SK-N-SH treated with all-trans-retinoic acid at 6 μM for 48 hours (cell line): ENCODE results near the gene EPHA8.

ENCODE experiments used
- ATAC-seq: fragments of 200-7000 bp; cut with Tn5 transposase; 3 replicates; pipeline ENCODE4 v1.9.1; 2020; ENCODE audit warnings: mild to moderate bottlenecking, moderate library complexity
- ARNTL ChIP-seq: fragments of 450-650 bp; formaldehyde crosslinking; IDR thresholded peaks from 2 replicates; pipeline ENCODE4 v1.5.0; 2020; ENCODE audit warnings: low read depth, mild to moderate bottlenecking, moderate library complexity, borderline replicate concordance
- CSDC2 ChIP-seq: fragments of 250-450 bp; sonication (Bioruptor Pico); IDR thresholded peaks from 2 replicates; pipeline ENCODE4 v1.5.0; 2020; ENCODE audit warnings: mild to moderate bottlenecking, moderate library complexity
- GLIS3 ChIP-seq: fragments of 250-450 bp; sonication (Bioruptor Pico); IDR thresholded peaks from 2 replicates; pipeline ENCODE4 v1.5.0; 2020; ENCODE audit warnings: mild to moderate bottlenecking, moderate library complexity
- ISL1 ChIP-seq: fragments of 250-450 bp; sonication (Bioruptor Pico); IDR thresholded peaks from 2 replicates; pipeline ENCODE4 v2.1.2; 2022; ENCODE audit warnings: mild to moderate bottlenecking, moderate library complexity
- OSR1 ChIP-seq: fragments of 250-450 bp; sonication (Bioruptor Pico); IDR thresholded peaks from 2 replicates; pipeline ENCODE4 v1.8.0; 2022; ENCODE audit warnings: moderate library complexity, mild to moderate bottlenecking, inconsistent platforms
- PPARA ChIP-seq: fragments of 250-450 bp; sonication (Bioruptor Pico); IDR thresholded peaks from 2 replicates; pipeline ENCODE4 v1.5.0; 2020; ENCODE audit warnings: mild to moderate bottlenecking, borderline replicate concordance
- RARB ChIP-seq: fragments of 250-450 bp; sonication (Bioruptor Pico); IDR thresholded peaks from 2 replicates; pipeline ENCODE4 v1.8.0; 2021; ENCODE audit warnings: mild to moderate bottlenecking, moderate library complexity
- SNAI2 ChIP-seq: fragments of 250-450 bp; sonication (Bioruptor Pico); IDR thresholded peaks from 2 replicates; pipeline ENCODE4 v1.5.0; 2020; ENCODE audit warnings: mild to moderate bottlenecking, moderate library complexity
- TCF4 ChIP-seq: fragments of 250-450 bp; sonication (Bioruptor Pico); IDR thresholded peaks from 2 replicates; pipeline ENCODE4 v1.8.0; 2021; ENCODE audit warnings: mild to moderate bottlenecking, moderate library complexity, borderline replicate concordance
- TOX ChIP-seq: fragments of 250-450 bp; sonication (Bioruptor Pico); IDR thresholded peaks from 2 replicates; pipeline ENCODE4 v1.8.0; 2021; ENCODE audit warnings: mild to moderate bottlenecking, moderate library complexity, borderline replicate concordance
- ZC3H10 ChIP-seq: fragments of 250-450 bp; sonication (Bioruptor Pico); IDR thresholded peaks from 2 replicates; pipeline ENCODE4 v1.5.1; 2021; ENCODE audit warnings: mild to moderate bottlenecking, moderate library complexity
- ZFP3 ChIP-seq: fragments of 250-450 bp; sonication (Bioruptor Pico); IDR thresholded peaks from 2 replicates; pipeline ENCODE4 v1.5.0; 2020; ENCODE audit warnings: mild to moderate bottlenecking, moderate library complexity
- ZFP30 ChIP-seq: fragments of 450-650 bp; formaldehyde crosslinking; IDR thresholded peaks from 2 replicates; pipeline ENCODE4 v1.5.0; 2022; ENCODE audit warnings: mild to moderate bottlenecking, moderate library complexity
- ZNF565 ChIP-seq: fragments of 450-650 bp; formaldehyde crosslinking; conservative IDR thresholded peaks from 2 replicates; pipeline ENCODE4 v1.5.0; 2020; ENCODE audit warnings: low read depth, mild to moderate bottlenecking, moderate library complexity
- ZNF70 ChIP-seq: fragments of 450-650 bp; formaldehyde crosslinking; IDR thresholded peaks from 2 replicates; pipeline ENCODE4 v1.5.0; 2020; ENCODE audit warnings: mild to moderate bottlenecking, moderate library complexity
- ZNF8 ChIP-seq: fragments of 450-650 bp; formaldehyde crosslinking; IDR thresholded peaks from 2 replicates; pipeline ENCODE4 v1.5.0; 2020; ENCODE audit warnings: mild to moderate bottlenecking, moderate library complexity
- TF ChIP-seq, protein P1 (sequence below): fragments of 250-450 bp; sonication (Bioruptor Pico); IDR thresholded peaks from 2 replicates; pipeline ENCODE4 v1.8.0; 2021; ENCODE audit warnings: low read depth, mild to moderate bottlenecking, moderate library complexity, borderline replicate concordance
- TF ChIP-seq, protein P2 (sequence below): fragments of 250-450 bp; sonication (Bioruptor Pico); IDR thresholded peaks from 2 replicates; pipeline ENCODE4 v1.5.1; 2020; ENCODE audit warnings: low read depth, mild to moderate bottlenecking, moderate library complexity
- TF ChIP-seq, protein P3 (sequence below): fragments of 250-450 bp; sonication (Bioruptor Pico); IDR thresholded peaks from 2 replicates; pipeline ENCODE4 v1.5.0; 2020; ENCODE audit warnings: mild to moderate bottlenecking, moderate library complexity
- TF ChIP-seq, protein P4 (sequence below): fragments of 250-450 bp; sonication (Bioruptor Pico); IDR thresholded peaks from 2 replicates; pipeline ENCODE4 v1.5.1; 2021; ENCODE audit warnings: mild to moderate bottlenecking, moderate library complexity

The EPHA8 gene

DNA sequence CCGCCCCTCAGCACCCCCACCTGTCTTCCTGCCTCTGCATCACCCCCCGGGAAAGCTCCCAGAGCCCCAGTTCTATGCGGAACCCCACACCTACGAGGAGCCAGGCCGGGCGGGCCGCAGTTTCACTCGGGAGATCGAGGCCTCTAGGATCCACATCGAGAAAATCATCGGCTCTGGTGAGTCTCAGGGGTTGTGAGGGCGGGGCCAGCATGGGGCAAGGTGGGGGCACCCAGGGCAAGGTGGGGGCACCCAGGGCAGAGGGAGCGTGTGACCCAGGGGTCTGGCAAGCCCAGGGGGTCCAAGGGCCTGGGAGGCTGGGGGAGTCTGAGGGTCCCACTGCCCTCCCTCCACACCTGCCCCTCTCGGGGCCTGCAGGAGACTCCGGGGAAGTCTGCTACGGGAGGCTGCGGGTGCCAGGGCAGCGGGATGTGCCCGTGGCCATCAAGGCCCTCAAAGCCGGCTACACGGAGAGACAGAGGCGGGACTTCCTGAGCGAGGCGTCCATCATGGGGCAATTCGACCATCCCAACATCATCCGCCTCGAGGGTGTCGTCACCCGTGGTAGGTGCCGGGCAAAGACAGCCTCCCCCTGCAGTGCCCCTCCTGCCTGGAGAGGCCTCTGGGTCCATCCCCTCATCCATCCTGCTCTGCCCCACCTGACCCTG is 34.1 kb downstream of the EPHA8 start:
- ATAC-seq: no peak
- TF ChIP-seq ZNF70 (CRISPR knock-in tag) (no peak), ZFP30 (no peak), ZNF565 (CRISPR knock-in tag) (no peak), CSDC2 (CRISPR knock-in tag) (no peak), PPARA (CRISPR knock-in tag) (no peak), ZFP3 (CRISPR knock-in tag) (no peak), TOX (CRISPR knock-in tag) (no peak), OSR1 (no peak)
- TF ChIP-seq, protein P1, sequence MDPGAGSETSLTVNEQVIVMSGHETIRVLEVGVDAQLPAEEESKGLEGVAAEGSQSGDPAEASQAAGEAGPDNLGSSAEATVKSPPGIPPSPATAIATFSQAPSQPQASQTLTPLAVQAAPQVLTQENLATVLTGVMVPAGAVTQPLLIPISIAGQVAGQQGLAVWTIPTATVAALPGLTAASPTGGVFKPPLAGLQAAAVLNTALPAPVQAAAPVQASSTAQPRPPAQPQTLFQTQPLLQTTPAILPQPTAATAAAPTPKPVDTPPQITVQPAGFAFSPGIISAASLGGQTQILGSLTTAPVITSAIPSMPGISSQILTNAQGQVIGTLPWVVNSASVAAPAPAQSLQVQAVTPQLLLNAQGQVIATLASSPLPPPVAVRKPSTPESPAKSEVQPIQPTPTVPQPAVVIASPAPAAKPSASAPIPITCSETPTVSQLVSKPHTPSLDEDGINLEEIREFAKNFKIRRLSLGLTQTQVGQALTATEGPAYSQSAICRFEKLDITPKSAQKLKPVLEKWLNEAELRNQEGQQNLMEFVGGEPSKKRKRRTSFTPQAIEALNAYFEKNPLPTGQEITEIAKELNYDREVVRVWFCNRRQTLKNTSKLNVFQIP (CRISPR knock-in tag): no peak
- TF ChIP-seq, protein P2, sequence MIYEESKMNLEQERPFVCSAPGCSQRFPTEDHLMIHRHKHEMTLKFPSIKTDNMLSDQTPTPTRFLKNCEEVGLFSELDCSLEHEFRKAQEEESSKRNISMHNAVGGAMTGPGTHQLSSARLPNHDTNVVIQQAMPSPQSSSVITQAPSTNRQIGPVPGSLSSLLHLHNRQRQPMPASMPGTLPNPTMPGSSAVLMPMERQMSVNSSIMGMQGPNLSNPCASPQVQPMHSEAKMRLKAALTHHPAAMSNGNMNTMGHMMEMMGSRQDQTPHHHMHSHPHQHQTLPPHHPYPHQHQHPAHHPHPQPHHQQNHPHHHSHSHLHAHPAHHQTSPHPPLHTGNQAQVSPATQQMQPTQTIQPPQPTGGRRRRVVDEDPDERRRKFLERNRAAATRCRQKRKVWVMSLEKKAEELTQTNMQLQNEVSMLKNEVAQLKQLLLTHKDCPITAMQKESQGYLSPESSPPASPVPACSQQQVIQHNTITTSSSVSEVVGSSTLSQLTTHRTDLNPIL: no peak
- TF ChIP-seq, protein P3, sequence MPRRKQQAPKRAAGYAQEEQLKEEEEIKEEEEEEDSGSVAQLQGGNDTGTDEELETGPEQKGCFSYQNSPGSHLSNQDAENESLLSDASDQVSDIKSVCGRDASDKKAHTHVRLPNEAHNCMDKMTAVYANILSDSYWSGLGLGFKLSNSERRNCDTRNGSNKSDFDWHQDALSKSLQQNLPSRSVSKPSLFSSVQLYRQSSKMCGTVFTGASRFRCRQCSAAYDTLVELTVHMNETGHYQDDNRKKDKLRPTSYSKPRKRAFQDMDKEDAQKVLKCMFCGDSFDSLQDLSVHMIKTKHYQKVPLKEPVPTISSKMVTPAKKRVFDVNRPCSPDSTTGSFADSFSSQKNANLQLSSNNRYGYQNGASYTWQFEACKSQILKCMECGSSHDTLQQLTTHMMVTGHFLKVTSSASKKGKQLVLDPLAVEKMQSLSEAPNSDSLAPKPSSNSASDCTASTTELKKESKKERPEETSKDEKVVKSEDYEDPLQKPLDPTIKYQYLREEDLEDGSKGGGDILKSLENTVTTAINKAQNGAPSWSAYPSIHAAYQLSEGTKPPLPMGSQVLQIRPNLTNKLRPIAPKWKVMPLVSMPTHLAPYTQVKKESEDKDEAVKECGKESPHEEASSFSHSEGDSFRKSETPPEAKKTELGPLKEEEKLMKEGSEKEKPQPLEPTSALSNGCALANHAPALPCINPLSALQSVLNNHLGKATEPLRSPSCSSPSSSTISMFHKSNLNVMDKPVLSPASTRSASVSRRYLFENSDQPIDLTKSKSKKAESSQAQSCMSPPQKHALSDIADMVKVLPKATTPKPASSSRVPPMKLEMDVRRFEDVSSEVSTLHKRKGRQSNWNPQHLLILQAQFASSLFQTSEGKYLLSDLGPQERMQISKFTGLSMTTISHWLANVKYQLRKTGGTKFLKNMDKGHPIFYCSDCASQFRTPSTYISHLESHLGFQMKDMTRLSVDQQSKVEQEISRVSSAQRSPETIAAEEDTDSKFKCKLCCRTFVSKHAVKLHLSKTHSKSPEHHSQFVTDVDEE (CRISPR knock-in tag): no peak
- TF ChIP-seq, protein P4, sequence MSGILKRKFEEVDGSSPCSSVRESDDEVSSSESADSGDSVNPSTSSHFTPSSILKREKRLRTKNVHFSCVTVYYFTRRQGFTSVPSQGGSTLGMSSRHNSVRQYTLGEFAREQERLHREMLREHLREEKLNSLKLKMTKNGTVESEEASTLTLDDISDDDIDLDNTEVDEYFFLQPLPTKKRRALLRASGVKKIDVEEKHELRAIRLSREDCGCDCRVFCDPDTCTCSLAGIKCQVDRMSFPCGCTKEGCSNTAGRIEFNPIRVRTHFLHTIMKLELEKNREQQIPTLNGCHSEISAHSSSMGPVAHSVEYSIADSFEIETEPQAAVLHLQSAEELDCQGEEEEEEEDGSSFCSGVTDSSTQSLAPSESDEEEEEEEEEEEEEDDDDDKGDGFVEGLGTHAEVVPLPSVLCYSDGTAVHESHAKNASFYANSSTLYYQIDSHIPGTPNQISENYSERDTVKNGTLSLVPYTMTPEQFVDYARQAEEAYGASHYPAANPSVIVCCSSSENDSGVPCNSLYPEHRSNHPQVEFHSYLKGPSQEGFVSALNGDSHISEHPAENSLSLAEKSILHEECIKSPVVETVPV: no peak

GRCh38 chr1:22597996-22598395 is 34.7 kb downstream of the EPHA8 start:
- ATAC-seq: no peak
- TF ChIP-seq PPARA (CRISPR knock-in tag) (no peak), ZFP3 (CRISPR knock-in tag) (no peak), ZNF565 (CRISPR knock-in tag) (no peak), ZNF8 (CRISPR knock-in tag) (no peak), OSR1 (no peak), TOX (CRISPR knock-in tag) (no peak), ISL1 (CRISPR knock-in tag) (no peak), CSDC2 (CRISPR knock-in tag) (no peak), ZC3H10 (no peak), TCF4 (no peak), GLIS3 (CRISPR knock-in tag) (no peak), RARB (CRISPR knock-in tag) (no peak), ARNTL (CRISPR knock-in tag) (no peak), SNAI2 (CRISPR knock-in tag) (no peak)
- TF ChIP-seq, protein P4: no peak
- TF ChIP-seq, protein P1 (CRISPR knock-in tag): no peak
- TF ChIP-seq, protein P3 (CRISPR knock-in tag): no peak
- TF ChIP-seq, protein P2: no peak
